ENCODE data around the gene CAMKV. TPM values are rescaled to one million over a fixed set of nuclear protein-coding genes. Genes with fewer than 3 reads are reported as not detected.

CAMKV gene
- total and polyA plus RNA-seq, 2 experiments from 2014 or later, result 0.09 TPM; not detected in 1

- H3K36me3 ChIP-seq, result no peaks in the 10 kb centered on the region
- H3K27me3 ChIP-seq, result peaks cover 36% of the 10 kb centered on the region
- H3K4me3 ChIP-seq, result no peak overlapping the region
- no peak overlapping the region for H3K27ac ChIP-seq
- peaks cover 9% of the 10 kb centered on the region for H3K4me1 ChIP-seq (ENCODE audit: low read depth)
- no peak for TF ChIP-seq CTCF (IDR thresholded peaks at IDR 0.05; ENCODE audit: low read depth, low read length)
- no peak for DNase-seq (ENCODE audit: low read depth in 1 of 2, low spot score in 1 of 2)
- H3K9me3 ChIP-seq (ENCODE audit: low read depth), result no peaks in the 10 kb centered on the region
These were observed 1.9 kb upstream of the CAMKV start for GRCh38 chr3:49871531-49872153.

GRCh38 chr3:49868862-49869466, 742 bp downstream of the CAMKV start:
- no peak for TF ChIP-seq CTCF (IDR thresholded peaks at IDR 0.05; ENCODE audit: low read depth, low read length)
- Histone ChIP-seq H3K4me3 (peak overlapping the region; percentile 20), H3K27ac (no peak overlapping the region), H3K9me3 (ENCODE audit: low read depth) (no peaks in the 10 kb centered on the region), H3K27me3 (peaks cover 43% of the 10 kb centered on the region), H3K36me3 (no peaks in the 10 kb centered on the region), H3K4me1 (ENCODE audit: low read depth) (peaks cover 9% of the 10 kb centered on the region)
- no peak for DNase-seq (ENCODE audit: low read depth in 1 of 2, low spot score in 1 of 2)

GRCh38 chr3:49867871-49868321, 1.8 kb downstream of the CAMKV start:
- peaks cover 44% of the 10 kb centered on the region for H3K27me3 ChIP-seq
- no peaks in the 10 kb centered on the region for H3K9me3 ChIP-seq (ENCODE audit: low read depth)
- H3K27ac ChIP-seq, result no peak overlapping the region
- no peaks in the 10 kb centered on the region for H3K36me3 ChIP-seq
- H3K4me3 ChIP-seq, result no peak overlapping the region
- peak; percentile 60 to 83 for DNase-seq (ENCODE audit: low read depth in 1 of 2, low spot score in 1 of 2)
- TF ChIP-seq CTCF (IDR thresholded peaks at IDR 0.05; ENCODE audit: low read depth, low read length), result no peak
- H3K4me1 ChIP-seq (ENCODE audit: low read depth), result peaks cover 9% of the 10 kb centered on the region

- Histone ChIP-seq H3K9me3 (ENCODE audit: low read depth) (no peaks in the 10 kb centered on the region), H3K4me1 (ENCODE audit: low read depth) (peaks cover 9% of the 10 kb centered on the region), H3K4me3 (no peak overlapping the region), H3K27ac (no peak overlapping the region), H3K36me3 (no peaks in the 10 kb centered on the region), H3K27me3 (peaks cover 49% of the 10 kb centered on the region)
- DNase-seq (ENCODE audit: low read depth in 1 of 2, low spot score in 1 of 2), result no peak
- no peak for TF ChIP-seq CTCF (IDR thresholded peaks at IDR 0.05; ENCODE audit: low read depth, low read length)
These were observed 2.3 kb downstream of the CAMKV start for GRCh38 chr3:49867400-49867799.

GRCh38 chr3:49865198-49865784, 4.4 kb downstream of the CAMKV start:
- no peak overlapping the region for H3K27ac ChIP-seq
- TF ChIP-seq CTCF (IDR thresholded peaks at IDR 0.05; ENCODE audit: low read depth, low read length), result no peak

More at GRCh38 chr3:49865198-49865784, 4.4 kb downstream of the CAMKV start:
- H3K36me3 ChIP-seq, result no peaks in the 10 kb centered on the region
- no peaks in the 10 kb centered on the region for H3K9me3 ChIP-seq (ENCODE audit: low read depth)
- H3K4me1 ChIP-seq (ENCODE audit: low read depth), result peaks cover 5% of the 10 kb centered on the region
- H3K27me3 ChIP-seq, result peaks cover 38% of the 10 kb centered on the region
- DNase-seq (ENCODE audit: low read depth in 1 of 2, low spot score in 1 of 2), result no peak
- no peak overlapping the region for H3K4me3 ChIP-seq

All from cardiac muscle cell (in vitro differentiated cells and primary cell).